NB4 (cell line): Measurements from ENCODE around the gene PCDHB13.
"Not testable (repeated sequence)": the region's sequence is repeated elsewhere in the genome, so short reads cannot be mapped to it uniquely, and the experiment has no call there.

Experiments
- DNase-seq: peaks from one replicate; pipeline ENCODE4 v3.0.0; 2010; ENCODE audit warnings: low read depth
- H3K4me3 ChIP-seq: one replicate; pipeline ENCODE4 v1.5.1; 2011; ENCODE audit warnings: mild to moderate bottlenecking, low read depth, low read length, moderate library complexity
- CTCF ChIP-seq: IDR thresholded peaks from one replicate; pipeline ENCODE4 v1.5.1; 2012; ENCODE audit warnings: low read depth, low read length
- MAX ChIP-seq: IDR thresholded peaks from 2 replicates; pipeline ENCODE4 v1.6.1; 2011; ENCODE audit warnings: low read depth, low read length
- MYC ChIP-seq: IDR thresholded peaks from 2 replicates; pipeline ENCODE4 v1.6.1; 2011; ENCODE audit warnings: low read depth, low read length
- POLR2A ChIP-seq: IDR thresholded peaks from 2 replicates; pipeline ENCODE4 v1.6.1; 2011; ENCODE audit warnings: mild to moderate bottlenecking; ENCODE audit not compliant: insufficient read length; ENCODE audit errors: extremely low read depth

The PCDHB13 gene

GRCh38 chr5:141199359-141200235 is 14.1 kb upstream of the PCDHB13 start, which contains the start of gene PCDHB11:
Gene PCDHB11 (plus strand): TSS chr5:141199627. CDS start chr5:141199775, 148 bp downstream.
- DNase-seq, result peak; percentile 34
- H3K4me3 ChIP-seq, result no peak within 1 kb of the TSS

DNA sequence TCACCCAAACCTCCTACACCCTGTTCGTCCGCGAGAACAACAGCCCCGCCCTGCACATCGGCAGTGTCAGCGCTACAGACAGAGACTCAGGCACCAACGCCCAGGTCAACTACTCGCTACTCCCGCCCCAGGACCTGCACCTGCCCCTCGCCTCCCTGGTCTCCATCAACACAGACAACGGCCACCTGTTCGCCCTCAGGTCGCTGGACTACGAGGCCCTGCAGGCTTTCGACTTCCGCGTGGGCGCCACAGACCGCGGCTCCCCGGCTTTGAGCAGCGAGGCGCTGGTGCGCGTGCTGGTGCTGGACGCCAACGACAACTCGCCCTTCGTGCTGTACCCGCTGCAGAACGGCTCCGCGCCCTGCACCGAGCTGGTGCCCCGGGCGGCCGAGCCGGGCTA is 12.6 kb upstream of the PCDHB13 start:
- not testable (repeated sequence) for DNase-seq, H3K4me3 ChIP-seq

More at GRCh38 chr5:141199359-141200235, 14.1 kb upstream of the PCDHB13 start, which contains the start of gene PCDHB11:
- no peak for TF ChIP-seq POLR2A
- TF ChIP-seq CTCF, result peak; percentile 38
- TF ChIP-seq MAX, result no peak

DNA sequence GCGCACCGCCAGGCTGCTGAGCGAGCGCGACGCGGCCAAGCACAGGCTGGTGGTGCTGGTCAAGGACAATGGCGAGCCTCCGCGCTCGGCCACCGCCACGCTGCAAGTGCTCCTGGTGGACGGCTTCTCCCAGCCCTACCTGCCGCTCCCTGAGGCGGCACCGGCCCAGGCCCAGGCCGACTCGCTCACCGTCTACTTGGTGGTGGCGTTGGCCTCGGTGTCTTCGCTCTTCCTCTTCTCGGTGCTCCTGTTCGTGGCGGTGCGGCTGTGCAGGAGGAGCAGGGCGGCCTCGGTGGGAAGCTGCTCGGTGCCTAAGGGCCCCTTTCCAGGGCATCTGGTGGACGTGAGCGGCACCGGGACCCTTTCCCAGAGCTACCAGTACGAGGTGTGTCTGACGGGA is 12.1 kb upstream of the PCDHB13 start:
- H3K4me3 ChIP-seq, DNase-seq: not testable (repeated sequence)

DNA sequence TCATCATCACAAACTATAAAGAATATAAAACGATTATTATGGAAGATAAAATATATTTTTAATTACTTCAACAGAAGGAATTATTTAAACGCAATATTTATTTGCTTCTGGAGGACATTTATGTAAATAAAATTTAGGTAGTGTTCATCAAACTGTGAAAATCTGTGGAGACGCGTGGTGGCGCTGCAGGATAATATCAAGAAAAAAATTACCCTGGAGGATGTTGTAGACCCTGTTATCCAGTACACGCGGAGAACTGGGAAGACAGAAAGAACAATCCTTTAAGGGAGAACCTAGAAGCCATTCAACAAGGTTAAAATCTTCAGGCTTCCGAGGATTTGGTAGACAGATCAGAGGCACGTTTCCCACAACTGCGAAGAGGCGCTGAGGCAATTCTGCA is 5.2 kb upstream of the PCDHB13 start, which contains the start of gene PCDHB12:
TSS of gene PCDHB12 (plus strand) at position 242 of the 400 bp plus-strand sequence. CDS start 189 bp downstream, outside the sequence.
- DNase-seq, result peak; percentile 36
- no peak within 1 kb of the TSS for H3K4me3 ChIP-seq
- TF ChIP-seq MYC (no peak), CTCF (peak; percentile 38)

DNA sequence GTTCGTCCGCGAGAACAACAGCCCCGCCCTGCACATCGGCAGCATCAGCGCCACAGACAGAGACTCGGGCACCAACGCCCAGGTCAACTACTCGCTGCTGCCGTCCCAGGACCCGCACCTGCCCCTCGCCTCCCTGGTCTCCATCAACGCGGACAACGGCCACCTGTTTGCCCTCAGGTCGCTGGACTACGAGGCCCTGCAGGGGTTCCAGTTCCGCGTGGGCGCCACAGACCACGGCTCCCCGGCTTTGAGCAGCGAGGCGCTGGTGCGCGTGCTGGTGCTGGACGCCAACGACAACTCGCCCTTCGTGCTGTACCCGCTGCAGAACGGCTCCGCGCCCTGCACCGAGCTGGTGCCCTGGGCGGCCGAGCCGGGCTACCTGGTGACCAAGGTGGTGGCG is 3.4 kb upstream of the PCDHB13 start:
- DNase-seq, H3K4me3 ChIP-seq: not testable (repeated sequence)

- DNase-seq, H3K4me3 ChIP-seq: not testable (repeated sequence)
Measured at GRCh38 chr5:141210849-141211248, 2.9 kb upstream of the PCDHB13 start.

DNA sequence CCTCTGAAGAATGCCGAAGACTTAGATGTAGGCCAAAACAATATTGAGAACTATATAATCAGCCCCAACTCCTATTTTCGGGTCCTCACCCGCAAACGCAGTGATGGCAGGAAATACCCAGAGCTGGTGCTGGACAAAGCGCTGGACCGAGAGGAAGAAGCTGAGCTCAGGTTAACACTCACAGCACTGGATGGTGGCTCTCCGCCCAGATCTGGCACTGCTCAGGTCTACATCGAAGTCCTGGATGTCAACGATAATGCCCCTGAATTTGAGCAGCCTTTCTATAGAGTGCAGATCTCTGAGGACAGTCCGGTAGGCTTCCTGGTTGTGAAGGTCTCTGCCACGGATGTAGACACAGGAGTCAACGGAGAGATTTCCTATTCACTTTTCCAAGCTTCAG is 864 bp downstream of the PCDHB13 start:
- not testable (repeated sequence) for H3K4me3 ChIP-seq, DNase-seq

DNA sequence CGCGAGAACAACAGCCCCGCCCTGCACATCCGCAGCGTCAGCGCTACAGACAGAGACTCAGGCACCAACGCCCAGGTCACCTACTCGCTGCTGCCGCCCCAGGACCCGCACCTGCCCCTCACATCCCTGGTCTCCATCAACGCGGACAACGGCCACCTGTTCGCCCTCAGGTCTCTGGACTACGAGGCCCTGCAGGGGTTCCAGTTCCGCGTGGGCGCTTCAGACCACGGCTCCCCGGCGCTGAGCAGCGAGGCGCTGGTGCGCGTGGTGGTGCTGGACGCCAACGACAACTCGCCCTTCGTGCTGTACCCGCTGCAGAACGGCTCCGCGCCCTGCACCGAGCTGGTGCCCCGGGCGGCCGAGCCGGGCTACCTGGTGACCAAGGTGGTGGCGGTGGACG is 1.8 kb downstream of the PCDHB13 start:
- not testable (repeated sequence) for H3K4me3 ChIP-seq, DNase-seq

DNA sequence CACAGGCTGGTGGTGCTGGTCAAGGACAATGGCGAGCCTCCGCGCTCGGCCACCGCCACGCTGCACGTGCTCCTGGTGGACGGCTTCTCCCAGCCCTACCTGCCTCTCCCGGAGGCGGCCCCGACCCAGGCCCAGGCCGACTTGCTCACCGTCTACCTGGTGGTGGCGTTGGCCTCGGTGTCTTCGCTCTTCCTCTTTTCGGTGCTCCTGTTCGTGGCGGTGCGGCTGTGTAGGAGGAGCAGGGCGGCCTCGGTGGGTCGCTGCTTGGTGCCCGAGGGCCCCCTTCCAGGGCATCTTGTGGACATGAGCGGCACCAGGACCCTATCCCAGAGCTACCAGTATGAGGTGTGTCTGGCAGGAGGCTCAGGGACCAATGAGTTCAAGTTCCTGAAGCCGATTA is 2.3 kb downstream of the PCDHB13 start:
- not testable (repeated sequence) for DNase-seq, H3K4me3 ChIP-seq

DNA sequence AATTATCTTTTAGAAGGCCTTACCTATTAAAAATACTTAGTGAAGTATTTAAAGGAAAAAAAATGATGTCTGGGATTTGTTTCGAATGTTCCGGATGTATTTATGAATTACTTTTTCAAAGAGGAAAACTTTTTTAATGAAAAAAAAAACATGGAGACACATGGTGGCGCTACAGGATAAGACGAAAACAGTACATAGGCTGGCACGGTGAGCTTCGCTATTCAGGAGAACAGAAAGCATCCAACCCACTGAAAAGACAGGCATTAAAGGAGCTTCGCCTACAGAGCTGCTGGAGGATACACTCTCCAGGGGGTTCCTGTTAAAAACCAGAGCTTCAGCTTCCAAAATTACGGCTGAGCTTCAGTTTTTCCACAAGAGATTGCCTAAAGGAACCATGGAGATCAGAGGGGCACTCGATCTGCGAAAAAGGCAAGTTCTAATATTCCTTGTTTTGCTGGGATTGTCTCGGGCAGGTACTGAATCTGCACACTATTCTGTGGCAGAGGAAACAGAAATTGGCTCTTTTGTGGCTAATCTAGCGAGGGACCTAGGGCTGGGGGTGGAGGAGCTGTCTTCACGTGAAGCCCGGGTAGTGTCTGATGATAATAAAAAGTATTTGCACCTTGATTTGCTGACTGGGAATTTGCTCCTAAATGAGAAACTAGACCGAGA is 9.5 kb downstream of the PCDHB13 start, which contains the start of gene PCDHB14:
TSS of gene PCDHB14 (plus strand) at position 232 of the 672 bp plus-strand sequence. CDS start at position 395, 163 bp downstream.
- no peak within 1 kb of the TSS for H3K4me3 ChIP-seq
- TF ChIP-seq POLR2A (no peak), MAX (peak; percentile 24; the same call in 1 of the 2 replicates), CTCF (no peak), MYC (no peak)
- DNase-seq, result peak; percentile 64

DNA sequence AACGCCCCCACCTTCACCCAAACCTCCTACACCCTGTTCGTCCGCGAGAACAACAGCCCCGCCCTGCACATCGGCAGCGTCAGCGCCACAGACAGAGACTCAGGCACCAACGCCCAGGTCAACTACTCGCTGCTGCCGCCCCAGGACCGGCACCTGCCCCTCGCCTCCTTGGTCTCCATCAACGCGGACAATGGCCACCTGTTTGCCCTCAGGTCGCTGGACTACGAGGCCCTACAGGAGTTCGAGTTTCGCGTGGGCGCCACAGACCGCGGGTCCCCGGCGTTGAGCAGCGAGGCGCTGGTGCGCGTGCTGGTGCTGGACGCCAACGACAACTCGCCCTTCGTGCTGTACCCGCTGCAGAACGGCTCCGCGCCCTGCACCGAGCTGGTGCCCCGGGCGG is 11.1 kb downstream of the PCDHB13 start:
- not testable (repeated sequence) for DNase-seq, H3K4me3 ChIP-seq

DNA sequence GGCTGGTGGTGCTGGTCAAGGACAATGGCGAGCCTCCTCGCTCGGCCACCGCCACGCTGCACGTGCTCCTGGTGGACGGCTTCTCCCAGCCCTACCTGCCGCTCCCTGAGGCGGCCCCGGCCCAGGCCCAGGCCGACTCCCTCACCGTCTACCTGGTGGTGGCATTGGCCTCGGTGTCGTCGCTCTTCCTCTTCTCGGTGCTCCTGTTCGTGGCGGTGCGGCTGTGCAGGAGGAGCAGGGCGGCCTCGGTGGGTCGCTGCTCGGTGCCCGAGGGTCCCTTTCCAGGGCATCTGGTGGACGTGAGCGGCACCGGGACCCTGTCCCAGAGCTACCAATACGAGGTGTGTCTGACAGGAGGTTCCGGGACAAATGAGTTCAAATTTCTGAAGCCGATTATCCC is 11.7 kb downstream of the PCDHB13 start:
- H3K4me3 ChIP-seq, DNase-seq: not testable (repeated sequence)
